GM21717 (cell line): ENCODE data around the gene CD6.

Source experiments
- ATAC-seq: cut with Tn5 transposase; IDR thresholded peaks from one replicate; pipeline ENCODE4 v1.9.1; 2021; ENCODE audit warnings: mild to moderate bottlenecking, moderate library complexity; ENCODE audit not compliant: unreplicated experiment

CD6 gene

DNA sequence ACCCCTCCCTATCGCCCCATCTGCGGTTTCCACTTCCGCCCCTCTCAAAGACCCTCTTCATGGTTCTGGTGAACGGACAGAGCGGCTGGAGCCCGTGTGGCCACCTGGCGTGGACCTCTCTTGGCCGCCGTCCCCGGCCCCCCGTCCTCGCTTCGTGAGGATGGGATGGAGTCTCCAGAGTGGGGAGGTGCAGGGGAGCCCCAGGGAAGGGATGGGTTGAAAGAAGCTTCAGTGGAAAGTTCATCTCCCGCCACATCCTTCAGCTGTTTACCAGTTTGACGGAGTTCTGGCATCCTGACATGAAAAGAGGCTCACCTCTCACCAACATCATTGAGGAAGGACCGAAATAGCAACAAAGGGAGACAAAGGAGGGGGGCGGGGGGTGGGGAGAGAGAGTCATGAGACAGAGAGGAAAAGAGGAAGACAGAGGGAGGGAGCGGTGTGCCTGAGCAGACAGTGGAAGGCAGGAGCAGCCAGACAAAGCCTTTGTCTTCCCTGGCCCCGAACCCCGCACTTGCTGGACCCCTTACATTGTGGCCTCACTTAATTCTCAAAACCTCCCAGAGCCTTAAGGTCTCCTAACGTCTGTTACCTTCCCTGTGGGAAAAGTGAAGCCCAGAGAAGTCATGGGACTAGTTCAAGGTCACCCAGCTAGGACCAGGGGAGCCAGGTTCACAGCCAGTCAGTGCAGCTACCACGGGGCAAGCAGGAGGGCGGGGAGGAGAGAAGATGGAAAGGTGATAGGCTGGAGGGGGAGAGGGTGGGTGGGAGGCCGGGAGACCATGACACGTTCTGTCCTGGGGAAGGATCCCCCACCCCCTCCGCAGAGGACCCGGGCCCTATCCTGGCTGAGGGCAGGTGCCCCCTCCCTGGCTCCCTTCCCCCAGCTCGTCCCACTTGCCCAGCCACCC is 54.9 kb downstream of the CD6 start:
- ATAC-seq: no peak

DNA sequence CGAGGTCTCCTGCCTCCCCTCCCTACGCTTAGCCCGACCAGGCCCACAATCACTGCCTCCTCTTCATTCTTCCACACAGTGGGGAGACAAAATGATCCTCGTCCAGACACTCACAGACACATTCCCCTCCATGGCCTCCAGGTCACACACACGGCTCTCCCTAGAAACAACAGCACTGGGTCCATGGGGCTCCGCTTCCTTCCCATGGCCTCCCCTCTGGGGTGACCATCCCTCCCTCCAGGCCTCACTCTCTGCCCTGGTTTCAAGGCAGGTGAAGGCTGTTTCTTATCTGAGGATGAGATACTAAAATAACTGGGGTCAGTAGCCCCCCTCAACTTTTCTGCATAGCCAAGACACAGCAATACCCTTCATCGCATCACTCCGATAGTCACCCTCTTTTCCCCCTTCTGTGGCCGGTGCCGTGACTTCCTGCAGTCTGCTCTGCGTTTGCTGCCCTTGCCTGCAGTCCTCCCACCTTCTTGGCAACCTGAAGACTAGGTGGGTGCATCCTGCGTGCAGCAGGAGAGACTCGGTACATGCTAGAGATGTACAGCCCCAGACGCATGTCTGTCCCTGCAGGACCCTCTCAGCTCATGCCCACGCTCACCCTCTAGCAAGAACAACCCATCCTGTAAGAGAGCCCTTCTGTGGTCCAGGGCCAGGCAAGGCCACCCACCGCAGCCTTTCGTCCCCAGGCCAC is 55.8 kb downstream of the CD6 start:
- ATAC-seq: no peak

DNA sequence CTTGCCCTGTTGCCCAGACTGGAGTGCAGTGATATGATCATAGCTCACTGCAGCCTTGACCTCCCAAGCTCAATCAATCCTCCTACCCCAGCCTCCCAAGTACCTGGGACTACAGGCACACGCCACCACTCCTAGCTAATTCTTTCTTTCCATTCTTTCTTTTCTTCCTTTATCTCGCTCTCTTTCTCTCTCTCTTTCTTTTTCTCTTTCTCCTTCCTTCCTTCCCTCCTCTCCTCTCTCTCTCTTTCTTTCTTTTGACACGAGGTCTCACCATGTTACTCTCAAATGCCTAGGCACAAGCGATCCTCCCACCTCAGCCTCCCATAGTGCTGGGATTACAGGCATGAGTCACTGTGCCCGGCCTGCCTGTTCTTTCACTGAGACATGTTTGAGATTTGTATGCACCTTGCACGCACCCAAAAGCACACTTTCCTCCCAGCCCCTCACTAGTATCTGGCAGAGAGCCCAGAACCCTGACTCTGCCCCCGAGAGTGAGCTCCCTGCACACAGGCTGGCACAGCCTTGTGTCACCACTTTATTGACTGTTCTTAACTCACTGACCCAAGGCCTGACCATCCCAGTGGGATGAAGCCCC is 56.8 kb downstream of the CD6 start:
- peak; percentile 77 for ATAC-seq

DNA sequence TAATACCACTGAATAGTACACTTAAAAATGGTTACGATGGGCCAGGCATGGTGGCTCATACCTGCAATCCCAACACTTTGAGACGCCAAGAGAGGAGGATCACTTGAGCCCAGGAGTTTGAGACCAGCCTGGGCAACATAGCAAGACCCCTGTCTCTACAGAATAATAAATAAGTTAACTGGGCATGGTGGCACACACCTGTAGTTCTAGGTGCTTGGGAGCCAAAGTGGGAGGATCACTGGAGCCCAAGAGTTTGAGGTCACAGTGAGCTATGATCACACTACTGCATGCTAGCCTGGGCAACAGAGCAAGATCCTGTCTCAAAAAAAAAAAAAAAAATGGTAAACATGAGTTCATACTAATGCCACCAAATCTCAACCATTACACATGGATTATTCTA is 61.3 kb downstream of the CD6 start:
- no peak for ATAC-seq

DNA sequence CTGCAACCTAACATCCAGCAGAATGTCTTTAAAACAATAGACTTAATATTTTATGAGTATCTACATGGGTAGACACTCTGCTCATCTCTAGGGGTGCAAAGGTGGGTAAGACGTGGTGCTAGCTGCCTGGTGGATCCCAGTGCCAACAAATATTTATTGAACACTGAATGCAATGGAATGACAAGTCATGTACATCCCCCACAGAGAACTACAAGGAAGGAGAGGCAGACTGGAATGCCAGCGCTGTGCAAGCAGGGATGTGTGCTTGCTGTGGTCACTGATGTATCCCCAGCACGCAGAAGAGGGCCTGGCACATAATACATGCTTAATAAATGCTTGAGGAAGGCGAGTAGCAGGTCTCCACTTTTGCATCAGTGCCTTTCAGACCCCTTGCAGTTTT is 61.9 kb downstream of the CD6 start:
- no peak for ATAC-seq

DNA sequence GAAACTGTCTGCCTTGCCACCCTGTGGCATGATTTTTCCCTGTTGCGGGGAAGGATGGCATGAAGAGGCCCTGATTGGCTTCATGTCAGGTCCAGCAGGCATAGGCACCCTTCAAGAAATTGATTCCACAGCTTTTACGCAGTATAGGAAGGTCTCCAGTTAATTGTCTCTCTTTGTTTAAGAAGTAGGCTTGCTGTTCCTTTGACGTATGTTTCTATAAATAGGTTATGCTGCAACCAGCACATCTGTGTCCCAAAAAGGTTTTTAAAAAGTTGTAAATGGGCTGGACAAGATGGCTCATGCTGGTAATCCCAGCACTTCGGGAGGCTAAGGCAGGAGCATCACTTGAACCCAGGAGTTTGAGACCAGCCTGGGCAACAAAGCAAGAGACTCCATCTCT is 62.6 kb downstream of the CD6 start:
- ATAC-seq: no peak

DNA sequence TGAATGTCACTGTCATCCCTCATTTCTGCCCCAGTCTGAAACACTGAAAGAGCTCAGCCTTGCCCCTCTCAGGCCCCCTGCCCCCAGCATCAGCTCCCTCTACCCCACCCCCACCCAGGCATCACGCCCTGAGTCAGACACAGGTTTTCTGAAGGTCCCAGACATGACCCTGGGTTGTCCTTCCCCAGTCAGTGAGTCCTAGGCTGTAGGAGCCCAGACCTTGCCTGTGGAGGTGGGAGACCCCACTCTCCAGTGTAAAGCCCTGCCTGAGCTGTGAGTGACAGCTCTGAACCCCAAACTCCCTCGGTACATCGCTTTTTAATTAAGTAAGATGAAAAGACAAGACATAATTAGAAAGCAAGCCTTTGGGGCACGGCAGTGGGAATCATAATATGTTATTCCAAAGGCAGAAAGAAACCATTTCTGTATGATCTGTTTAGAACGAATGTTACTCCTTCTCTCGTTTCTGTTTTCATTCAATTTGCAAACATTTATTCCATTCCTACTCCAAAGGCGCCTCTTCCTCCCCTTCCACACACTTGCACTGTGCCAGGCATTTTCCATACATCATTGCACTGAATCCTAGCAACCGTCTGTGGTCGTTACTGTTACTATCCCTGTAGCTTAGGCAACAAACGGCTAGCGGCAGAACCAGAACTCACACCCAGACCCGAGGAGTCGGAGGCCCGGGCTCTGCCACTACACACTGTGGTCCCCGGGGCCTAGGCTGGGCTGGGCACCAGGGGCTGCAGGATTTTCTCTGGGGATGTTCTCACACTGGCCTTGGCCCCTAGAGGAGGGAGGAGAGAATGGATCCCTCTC is 63.4 kb downstream of the CD6 start:
- no peak for ATAC-seq

DNA sequence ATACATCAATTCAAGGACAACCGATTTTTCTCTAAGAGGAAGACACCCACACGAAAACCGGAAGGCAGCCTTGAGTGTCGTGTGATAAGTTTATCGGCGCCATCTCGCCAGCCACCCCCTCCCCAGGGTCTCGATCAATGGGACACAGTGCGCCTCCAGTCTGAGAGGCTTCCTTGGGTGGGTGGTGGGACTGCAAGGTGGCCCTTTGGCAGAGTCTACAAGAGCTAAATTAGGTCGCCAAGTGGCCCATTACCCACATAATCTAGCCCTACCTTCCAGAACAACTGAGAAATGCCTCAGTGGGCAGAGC is 64.0 kb downstream of the CD6 start:
- ATAC-seq: no peak

DNA sequence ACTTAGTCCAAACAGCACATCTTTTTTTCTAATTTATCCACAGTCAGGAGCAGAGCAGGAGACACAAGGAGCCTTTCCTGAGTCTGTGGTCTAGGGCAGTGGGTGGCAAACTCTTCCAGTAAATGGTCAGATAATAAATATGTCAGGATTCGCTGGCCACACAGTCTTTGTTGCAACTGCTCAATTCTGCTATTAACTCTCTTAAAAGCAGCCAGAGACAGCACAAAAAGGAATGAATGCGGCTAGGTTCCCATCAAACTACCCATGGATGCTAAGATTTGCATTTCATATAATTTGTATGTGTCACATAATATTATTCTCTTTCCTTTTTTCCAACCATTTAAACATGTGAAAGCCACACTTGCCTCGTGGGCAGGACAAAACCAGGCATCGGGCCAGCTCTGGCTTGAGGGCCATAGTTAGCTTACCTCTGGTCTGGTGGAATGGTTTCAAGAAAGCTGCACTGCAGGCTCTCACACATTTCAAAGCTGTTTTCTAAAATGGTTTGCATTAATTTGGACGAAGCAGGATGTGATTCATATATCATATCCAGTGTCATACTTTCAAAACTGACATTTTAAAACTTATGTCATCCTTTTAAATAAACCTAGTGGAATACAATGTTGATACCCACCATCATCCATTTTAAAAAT is 66.1 kb downstream of the CD6 start:
- ATAC-seq: no peak

DNA sequence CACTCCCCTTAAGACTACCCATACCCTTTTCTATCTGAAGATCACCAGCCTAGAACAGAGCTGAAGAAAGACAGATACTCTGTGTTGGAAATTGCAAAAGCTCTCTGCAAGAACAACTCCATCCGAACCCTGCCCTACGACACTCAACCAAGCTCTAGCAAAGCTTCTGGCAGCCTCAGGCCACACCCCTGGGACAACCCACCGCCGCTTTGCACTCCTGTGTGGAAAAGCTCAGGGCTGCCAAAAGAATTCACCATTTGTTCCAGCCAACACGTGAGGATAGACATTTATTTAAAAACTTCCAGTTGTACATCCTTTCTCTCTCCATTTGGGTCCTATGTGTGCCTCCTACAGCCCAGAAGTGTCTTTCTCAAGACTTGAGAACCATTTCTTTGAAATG is 68.4 kb downstream of the CD6 start:
- ATAC-seq: no peak

DNA sequence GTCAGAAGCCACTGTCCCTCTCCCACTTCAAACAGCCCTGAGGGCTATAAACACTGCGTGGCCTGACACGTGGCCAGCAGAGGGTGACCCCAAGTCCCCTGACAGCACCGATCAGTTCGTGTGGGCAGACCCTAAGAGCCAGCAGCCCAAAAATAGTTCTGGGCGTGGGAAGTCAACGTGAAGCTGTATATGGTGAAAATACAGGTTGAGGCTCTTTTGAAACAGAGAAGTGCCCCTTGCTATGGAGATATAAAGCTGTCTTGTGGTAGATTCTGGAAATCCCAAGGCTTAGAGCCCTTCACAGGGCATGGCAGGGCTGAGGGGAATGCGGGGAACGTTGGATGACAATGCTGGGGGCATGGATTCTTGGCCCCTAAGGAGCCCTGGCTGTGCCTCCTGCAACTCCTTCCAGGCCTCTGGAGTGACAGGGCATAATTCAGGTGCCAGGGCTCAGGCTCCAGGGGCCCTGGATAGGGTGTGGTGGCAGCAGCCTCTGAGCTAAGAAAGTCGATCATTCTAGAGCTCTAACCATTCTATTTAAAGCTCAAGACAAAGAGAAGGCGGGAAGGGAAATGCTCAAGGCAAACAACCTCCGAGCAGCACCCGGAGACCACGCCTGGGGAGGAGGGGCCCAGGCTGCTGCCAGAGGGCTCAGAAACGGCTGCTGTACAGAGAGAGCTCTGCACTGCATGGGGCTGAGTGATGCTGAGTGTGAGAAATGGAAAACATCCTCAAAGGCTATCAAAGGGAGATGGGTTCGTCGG is 70.5 kb downstream of the CD6 start:
- peak; percentile 83 for ATAC-seq

DNA sequence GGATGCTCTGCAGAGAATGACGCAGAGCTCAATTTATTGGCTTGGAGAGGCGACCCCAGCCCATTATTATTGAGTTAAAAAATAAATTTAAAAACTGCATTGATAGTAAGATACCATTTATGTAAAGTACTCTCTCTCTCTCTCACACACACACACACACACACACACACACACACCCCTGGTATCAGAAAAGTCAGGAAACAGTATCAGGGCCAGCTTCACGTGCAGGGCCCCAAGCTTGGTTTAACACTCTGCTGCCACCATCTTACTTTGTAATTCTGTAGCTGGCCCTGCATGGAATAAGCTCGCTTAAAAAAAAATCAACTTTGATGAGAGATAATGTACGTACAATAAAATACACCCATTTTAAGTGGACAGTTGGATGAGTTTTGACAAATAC is 71.1 kb downstream of the CD6 start:
- ATAC-seq: no peak

DNA sequence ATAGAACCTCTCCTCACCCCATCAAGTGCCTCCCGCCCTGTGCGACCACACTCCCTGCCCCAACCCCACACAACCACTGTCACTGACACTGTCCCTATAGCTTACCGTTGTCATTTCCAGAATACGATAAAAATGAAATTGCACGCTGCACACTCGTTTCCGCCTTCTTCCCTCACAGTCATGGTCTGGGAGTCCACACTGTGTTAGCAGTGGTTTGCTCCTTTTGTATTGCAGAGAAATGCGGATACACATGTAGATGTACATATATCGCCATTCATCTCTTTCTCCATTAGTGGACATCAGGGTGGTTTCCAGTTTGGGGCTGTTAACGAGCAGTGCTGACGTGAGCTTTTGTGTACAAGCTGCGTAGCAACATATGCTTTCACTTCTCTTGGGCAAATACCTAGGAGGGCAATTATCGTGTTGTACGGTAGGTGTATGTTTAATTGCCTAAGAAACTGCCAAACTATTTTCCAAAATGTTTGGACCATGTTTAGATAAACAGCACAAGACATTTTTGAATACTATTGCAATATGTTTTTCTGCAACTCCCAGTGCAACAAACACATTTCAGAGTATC is 71.6 kb downstream of the CD6 start:
- ATAC-seq: no peak

DNA sequence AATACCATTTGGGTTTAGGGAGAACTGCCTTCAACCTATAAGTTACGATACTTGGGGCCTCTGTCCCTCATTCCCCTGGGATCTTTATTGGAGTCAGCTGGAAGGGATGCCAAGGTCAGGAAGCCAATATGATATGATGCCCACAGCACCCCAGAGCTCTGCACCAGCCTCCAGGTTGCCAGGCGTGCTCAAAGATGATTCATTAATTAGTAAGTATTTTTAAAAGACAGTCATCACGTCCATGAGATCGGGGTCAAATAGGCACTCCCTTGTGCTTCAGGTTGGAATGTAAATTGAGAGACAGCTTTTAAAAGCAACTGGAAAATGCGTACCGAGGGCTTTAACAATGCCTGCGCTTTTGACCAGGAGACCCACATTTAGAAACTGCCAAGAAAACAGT is 73.8 kb downstream of the CD6 start:
- no peak for ATAC-seq

DNA sequence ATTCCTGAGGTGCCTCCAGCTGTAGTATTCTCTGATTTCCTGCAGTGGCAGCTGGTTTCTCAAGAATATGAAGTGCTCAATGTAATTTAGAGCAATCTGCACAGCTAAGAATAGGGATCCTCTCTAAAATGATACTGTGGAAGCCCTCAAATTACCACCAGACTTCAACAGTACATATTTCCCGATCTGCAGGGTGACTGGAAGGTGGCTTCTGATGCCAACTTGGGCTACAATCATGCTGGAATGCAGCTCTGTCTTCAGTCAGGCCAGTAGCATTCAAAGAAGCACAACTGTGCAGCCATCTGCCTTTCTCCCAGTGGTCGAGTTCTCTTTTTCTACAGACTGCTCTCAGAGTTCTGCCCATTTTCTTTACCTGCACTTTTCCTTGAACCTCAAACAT is 75.4 kb downstream of the CD6 start:
- no peak for ATAC-seq

DNA sequence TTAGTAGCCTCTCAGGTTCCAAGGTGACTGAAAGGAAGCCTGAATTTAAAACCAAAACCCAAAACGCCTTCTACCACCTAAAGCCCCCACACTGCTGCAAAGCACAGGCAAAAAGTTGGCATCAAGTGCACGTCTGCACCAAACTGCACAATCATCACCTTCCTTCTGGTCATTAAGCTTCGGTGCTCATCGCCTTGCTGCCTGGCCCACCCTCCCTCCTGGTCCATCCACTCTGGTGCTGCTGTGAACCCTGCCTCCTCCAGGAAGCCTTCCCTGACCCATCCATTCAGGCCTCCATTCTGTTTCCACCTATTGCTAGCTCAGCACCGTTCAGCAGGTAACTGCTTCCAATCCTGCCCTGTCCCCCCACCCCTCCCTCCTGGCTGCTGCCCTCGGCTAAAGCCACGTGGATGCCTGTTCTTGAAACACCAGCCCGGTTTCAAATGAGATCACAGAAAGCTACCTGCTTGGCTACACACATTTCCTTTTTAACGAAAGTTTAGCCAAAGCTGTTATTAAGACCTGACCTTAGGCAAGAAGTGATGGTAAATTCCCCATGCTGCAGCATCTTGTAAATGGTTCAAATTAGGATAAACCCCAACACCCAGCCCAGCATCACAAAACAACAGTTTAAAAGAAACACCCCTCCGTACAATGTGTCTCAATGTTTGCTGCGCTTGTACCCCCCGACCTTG is 77.0 kb downstream of the CD6 start:
- no peak for ATAC-seq

DNA sequence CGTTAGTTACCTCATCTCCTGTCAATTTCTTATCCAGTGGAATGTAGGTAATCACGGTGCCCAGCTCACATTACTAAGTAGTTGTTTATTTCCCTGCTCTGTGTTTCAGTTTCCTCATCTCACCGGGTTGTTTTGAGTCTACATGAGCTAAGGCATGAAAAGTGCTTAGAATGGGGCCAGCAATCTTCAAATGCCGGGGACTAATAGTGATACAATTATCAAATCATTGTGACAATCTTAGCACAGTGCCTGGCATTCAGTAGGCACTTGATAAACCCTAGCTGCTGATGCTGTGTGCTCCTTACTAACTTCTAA is 77.5 kb downstream of the CD6 start:
- no peak for ATAC-seq

DNA sequence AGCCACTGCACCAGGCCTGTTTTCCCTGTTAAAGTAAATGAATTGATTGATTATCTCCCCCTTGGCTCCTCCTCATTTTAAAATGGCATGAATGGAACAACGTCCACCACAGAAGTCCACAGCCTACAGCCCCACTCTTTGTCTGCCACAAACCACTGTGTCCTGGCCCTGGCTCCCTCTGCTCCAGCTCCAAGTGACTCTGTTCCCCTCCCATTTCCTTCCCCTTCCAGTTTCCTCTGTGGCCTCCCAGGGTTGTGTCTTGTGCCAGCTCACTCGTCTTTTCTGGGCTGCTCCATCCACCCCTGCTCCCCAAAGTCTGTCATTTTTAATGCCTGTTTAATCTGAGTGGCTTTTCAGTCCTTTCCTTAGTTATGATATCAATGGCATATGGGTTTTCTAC is 78.4 kb downstream of the CD6 start:
- ATAC-seq: no peak
